ENCODE measurements around the gene CCDC102A.

The CCDC102A gene

GRCh38 chr16:57537194-57537505 is 779 bp upstream of the CCDC102A start:
- H3K36me3 Mint-ChIP-seq (ENCODE audit: low read depth): no peaks in the 10 kb centered on the region
- H3K27ac Mint-ChIP-seq: peak overlapping the region; percentile 80 to 92 (median 85)
- no peak for TF ChIP-seq CTCF (IDR thresholded peaks at IDR 0.05; ENCODE audit: unreplicated experiment in 3 of 3)
- H3K4me3 Mint-ChIP-seq: peak overlapping the region; percentile 74 to 84 (median 82)
- H3K9me3 Mint-ChIP-seq: no peaks in the 10 kb centered on the region
- H3K4me1 Mint-ChIP-seq: peaks cover 35% of the 10 kb centered on the region
- peaks cover 5% of the 10 kb centered on the region for H3K27me3 Mint-ChIP-seq (ENCODE audit: low read depth)

- Mint-ChIP-seq H3K27me3 (ENCODE audit: low read depth) (peaks cover 13% of the 10 kb centered on the region), H3K4me3 (peak overlapping the region; percentile 88 to 93 (median 93)), H3K27ac (peak overlapping the region; percentile 86 to 88 (median 88)), H3K4me1 (peaks cover 46% of the 10 kb centered on the region), H3K36me3 (ENCODE audit: low read depth) (peaks cover 7% of the 10 kb centered on the region), H3K9me3 (no peaks in the 10 kb centered on the region)
- TF ChIP-seq CTCF (IDR thresholded peaks at IDR 0.05; ENCODE audit: unreplicated experiment in 3 of 3): no peak
These were observed 578 bp downstream of the CCDC102A start for GRCh38 chr16:57535680-57536305.

- TF ChIP-seq CTCF (IDR thresholded peaks at IDR 0.05; ENCODE audit: unreplicated experiment in 3 of 3): no peak
- Mint-ChIP-seq H3K27me3 (ENCODE audit: low read depth) (peaks cover 15% of the 10 kb centered on the region), H3K27ac (peak overlapping the region; percentile 86 to 89 (median 88)), H3K4me1 (peaks cover 53% of the 10 kb centered on the region), H3K9me3 (no peaks in the 10 kb centered on the region), H3K4me3 (peak overlapping the region; percentile 88 to 93 (median 93)), H3K36me3 (ENCODE audit: low read depth) (peaks cover 14% of the 10 kb centered on the region)
These were observed 1.3 kb downstream of the CCDC102A start for GRCh38 chr16:57534881-57535658.

- peaks cover 21% of the 10 kb centered on the region for H3K27me3 Mint-ChIP-seq (ENCODE audit: low read depth)
- H3K9me3 Mint-ChIP-seq: no peaks in the 10 kb centered on the region
- H3K36me3 Mint-ChIP-seq (ENCODE audit: low read depth): peaks cover 20% of the 10 kb centered on the region
- no peak for TF ChIP-seq CTCF (IDR thresholded peaks at IDR 0.05; ENCODE audit: unreplicated experiment in 3 of 3)
- peak overlapping the region; percentile 81 to 89 (median 85) for H3K27ac Mint-ChIP-seq
- H3K4me1 Mint-ChIP-seq: peaks cover 59% of the 10 kb centered on the region
- H3K4me3 Mint-ChIP-seq: peak overlapping the region; percentile 88 to 93 (median 93)
These were observed 2.0 kb downstream of the CCDC102A start for GRCh38 chr16:57534337-57534880.

- H3K27ac Mint-ChIP-seq: peak overlapping the region; percentile 81 to 89 (median 85)
- TF ChIP-seq CTCF (IDR thresholded peaks at IDR 0.05; ENCODE audit: unreplicated experiment in 3 of 3): no peak
- no peaks in the 10 kb centered on the region for H3K9me3 Mint-ChIP-seq
- H3K27me3 Mint-ChIP-seq (ENCODE audit: low read depth): peaks cover 24% of the 10 kb centered on the region
- H3K4me1 Mint-ChIP-seq: peaks cover 60% of the 10 kb centered on the region
- peak overlapping the region; percentile 88 to 93 (median 93) for H3K4me3 Mint-ChIP-seq
- peaks cover 23% of the 10 kb centered on the region for H3K36me3 Mint-ChIP-seq (ENCODE audit: low read depth)
These were observed 2.7 kb downstream of the CCDC102A start for GRCh38 chr16:57533431-57534336.

Data from nephron (organoid).